RWPE2 (cell line): ENCODE data around the gene CFAP65.
A peak's percentile ranks its signal among the peaks of the same experiment; 100 is the strongest.

ENCODE experiments used
- ATAC-seq: fragments of 200-7000 bp; cut with Tn5 transposase; 3 replicates; pipeline ENCODE4 v1.9.1; 2021; ENCODE audit warnings: low read depth
- DNase-seq: peaks from one replicate; pipeline ENCODE4 v3.0.0-alpha.2; 2020; ENCODE audit warnings: low spot score
- H3K27ac ChIP-seq: fragments of 450-650 bp; 2 replicates; pipeline ENCODE4 v1.5.1; 2017; ENCODE audit warnings: mild to moderate bottlenecking; ENCODE audit not compliant: poor library complexity, severe bottlenecking
- H3K27me3 ChIP-seq: fragments of 250-450 bp; sonication (Bioruptor Pico); 2 replicates; pipeline ENCODE4 v1.5.1; 2021; ENCODE audit warnings: mild to moderate bottlenecking, moderate library complexity; ENCODE audit not compliant: insufficient read depth, poor library complexity, severe bottlenecking
- H3K36me3 ChIP-seq: fragments of 250-450 bp; sonication (Bioruptor Pico); 2 replicates; pipeline ENCODE4 v1.5.1; 2020; ENCODE audit warnings: low read depth, mild to moderate bottlenecking, moderate library complexity
- H3K4me1 ChIP-seq: fragments of 250-450 bp; sonication (Bioruptor Pico); 2 replicates; pipeline ENCODE4 v1.5.1; 2021; ENCODE audit warnings: mild to moderate bottlenecking, moderate library complexity; ENCODE audit not compliant: insufficient read depth, poor library complexity, severe bottlenecking
- H3K4me3 ChIP-seq: fragments of 250-450 bp; sonication (Bioruptor Pico); 2 replicates; pipeline ENCODE4 v1.5.1; 2021; ENCODE audit warnings: mild to moderate bottlenecking, moderate library complexity; ENCODE audit not compliant: severe bottlenecking
- H3K9me3 ChIP-seq: fragments of 250-450 bp; sonication (Bioruptor Pico); 2 replicates; pipeline ENCODE4 v1.5.1; 2021; ENCODE audit warnings: mild to moderate bottlenecking, moderate library complexity; ENCODE audit not compliant: severe bottlenecking
- CTCF ChIP-seq: fragments of 450-650 bp; IDR thresholded peaks from one replicate; pipeline ENCODE4 v1.5.1; 2017; ENCODE audit warnings: mild to moderate bottlenecking, moderate library complexity; ENCODE audit not compliant: poor library complexity, severe bottlenecking

Gene CFAP65

GRCh38 chr2:219019436-219019835 is 21.9 kb downstream of the CFAP65 start:
- TF ChIP-seq CTCF, result no peak
- Histone ChIP-seq H3K4me3 (no peak overlapping the region), H3K27ac (no peak overlapping the region), H3K27me3 (no peaks in the 10 kb centered on the region), H3K36me3 (no peaks in the 10 kb centered on the region), H3K9me3 (no peaks in the 10 kb centered on the region), H3K4me1 (no peaks in the 10 kb centered on the region)
- ATAC-seq (no peak), DNase-seq (no peak)

- ATAC-seq (no peak), DNase-seq (peak; percentile 43)
- no peaks in the 10 kb centered on the region for H3K9me3 ChIP-seq
- H3K27me3 ChIP-seq, result no peaks in the 10 kb centered on the region
- no peaks in the 10 kb centered on the region for H3K4me1 ChIP-seq
- H3K36me3 ChIP-seq, result no peaks in the 10 kb centered on the region
- H3K27ac ChIP-seq, result no peak overlapping the region
- no peak for TF ChIP-seq CTCF
- no peak overlapping the region for H3K4me3 ChIP-seq
Observed at GRCh38 chr2:219018726-219019125, 22.6 kb downstream of the CFAP65 start.

GRCh38 chr2:219018286-219018685 is 23.0 kb downstream of the CFAP65 start:
- ATAC-seq (no peak), DNase-seq (peak; percentile 15)
- Histone ChIP-seq H3K27ac (no peak overlapping the region), H3K4me1 (no peaks in the 10 kb centered on the region), H3K36me3 (no peaks in the 10 kb centered on the region), H3K27me3 (no peaks in the 10 kb centered on the region), H3K4me3 (no peak overlapping the region), H3K9me3 (no peaks in the 10 kb centered on the region)
- TF ChIP-seq CTCF, result no peak

GRCh38 chr2:219017201-219017931 is 23.9 kb downstream of the CFAP65 start:
- peak; percentile 36 for DNase-seq
- TF ChIP-seq CTCF, result no peak
- ATAC-seq, result no peak
- no peaks in the 10 kb centered on the region for H3K9me3 ChIP-seq
- H3K27ac ChIP-seq, result no peak overlapping the region
- no peak overlapping the region for H3K4me3 ChIP-seq
- no peaks in the 10 kb centered on the region for H3K27me3 ChIP-seq
- H3K36me3 ChIP-seq, result no peaks in the 10 kb centered on the region
- no peaks in the 10 kb centered on the region for H3K4me1 ChIP-seq

GRCh38 chr2:219016721-219017120 is 24.6 kb downstream of the CFAP65 start:
- Histone ChIP-seq H3K9me3 (no peaks in the 10 kb centered on the region), H3K36me3 (no peaks in the 10 kb centered on the region), H3K27ac (no peak overlapping the region), H3K4me1 (no peaks in the 10 kb centered on the region), H3K4me3 (no peak overlapping the region), H3K27me3 (no peaks in the 10 kb centered on the region)
- DNase-seq (peak; percentile 15), ATAC-seq (no peak)
- TF ChIP-seq CTCF, result no peak
